Upper lobe of left lung (tissue), 6 donors: ENCODE results near the gene LHFPL3. TPM values are rescaled to one million over a fixed set of nuclear protein-coding genes. Genes with fewer than 3 reads are reported as not detected.

Source experiments
- ATAC-seq, 2 donors: fragments of 200-7000 bp; cut with Tn5 transposase; one replicate each; pipeline ENCODE4 v1.9.1; 2022; ENCODE audit warnings: mild to moderate bottlenecking in 2 of 2, moderate library complexity in 2 of 2; ENCODE audit not compliant: low FRiP score in 2 of 2
- DNase-seq, 2 donors: peaks; one replicate each; pipeline ENCODE4 v3.0.0-alpha.2; 2019 to 2020
- H3K27ac ChIP-seq, 4 donors: fragments of 200-600 bp; sonication (generic); one replicate each; pipeline ENCODE4 v1.5.1; 2016 to 2019
- H3K27me3 ChIP-seq, 4 donors: fragments of 200-600 bp; sonication (generic); one replicate each; pipeline ENCODE4 v1.5.1; 2017 to 2019
- H3K36me3 ChIP-seq, 4 donors: fragments of 200-600 bp; sonication (generic); one replicate each; pipeline ENCODE4 v1.5.1; 2016 to 2019
- H3K4me1 ChIP-seq, 4 donors: fragments of 200-600 bp; sonication (generic); one replicate each; pipeline ENCODE4 v1.5.1; 2018 to 2019
- H3K4me3 ChIP-seq, 4 donors: fragments of 200-600 bp; sonication (generic); one replicate each; pipeline ENCODE4 v1.5.1; 2017 to 2019; ENCODE audit warnings: mild to moderate bottlenecking in 2 of 4, moderate library complexity in 1 of 4
- H3K9me3 ChIP-seq, 4 donors: fragments of 200-600 bp; sonication (generic); one replicate each; pipeline ENCODE4 v1.5.1; 2018 to 2019
- CTCF ChIP-seq, 6 experiments: fragments of 450-650 bp in 4 of 6; fragments of 200-600 bp in 2 of 6; sonication (generic) in 2 of 6; IDR thresholded peaks; one replicate each; pipeline ENCODE4 v1.5.1; 2016 to 2019; ENCODE audit warnings: antibody characterized with exemption in 6 of 6
- EP300 ChIP-seq, 4 donors: sonication (generic); formaldehyde crosslinking; IDR thresholded peaks; one replicate each; pipeline ENCODE4 v1.5.1; 2017; ENCODE audit warnings: antibody characterized with exemption in 4 of 4, control low read depth in 2 of 4
- POLR2A ChIP-seq, 4 donors: fragments of 450-650 bp; IDR thresholded peaks; one replicate each; pipeline ENCODE4 v1.5.1; 2016 to 2017; ENCODE audit warnings: antibody characterized with exemption in 4 of 4, mild to moderate bottlenecking in 2 of 4
- POLR2AphosphoS5 ChIP-seq, 2 donors: sonication (generic); formaldehyde crosslinking; IDR thresholded peaks; one replicate each; pipeline ENCODE4 v1.5.1; 2017; ENCODE audit warnings: antibody characterized with exemption in 2 of 2
- WGBS, 2 donors: methylation state at CpG; one replicate each; pipeline ENCODE4 v1.1.5; 2017 to 2018; 5-methylcytosine and 5-hydroxymethylcytosine counted together
- total RNA-seq, 6 donors: library from RNA; depleted of rRNA in 4 of 6; stranded (reverse); fragments of >200 nt in 4 of 6; gene quantifications; one replicate each; pipeline versions ENCODE4 v1.1.0 to v1.2.1, GENCODE V29; 2016 to 2021
- donor health status: DM: no; HTN: no; CAD: no; lungs with moderate emphysema.
- donor health status: DM: no; HTN: yes; CAD: no; lungs with severe emphysema.

LHFPL3 gene
- total RNA-seq, 6 donors from 2014 or later, result not detected

- whole genome bisulfite sequencing, 2 donors, result 66 to 73% methylated on average over 5 of the region's 5 CpGs
- no peaks in the 10 kb centered on the region for H3K27me3 ChIP-seq
- H3K27ac ChIP-seq, result no peak overlapping the region
- no peak for DNase-seq
- no peak overlapping the region for H3K4me3 ChIP-seq
- no peaks in the 10 kb centered on the region for H3K4me1 ChIP-seq
- no peaks in the 10 kb centered on the region for H3K36me3 ChIP-seq
- no peaks in the 10 kb centered on the region for H3K9me3 ChIP-seq
- ATAC-seq, result no peak
- TF ChIP-seq POLR2A (IDR thresholded peaks at IDR 0.05) (no peak), CTCF (IDR thresholded peaks at IDR 0.05) (no peak), POLR2AphosphoS5 (IDR thresholded peaks at IDR 0.05) (no peak), EP300 (IDR thresholded peaks at IDR 0.05) (no peak)
These were observed 122.5 kb downstream of the LHFPL3 start for GRCh38 chr7:104450861-104451260.

- WGBS, 2 donors, result 72 to 80% methylated on average over 3 of the region's 3 CpGs
- Histone ChIP-seq H3K36me3 (no peaks in the 10 kb centered on the region), H3K4me1 (no peaks in the 10 kb centered on the region), H3K4me3 (no peak overlapping the region), H3K27me3 (no peaks in the 10 kb centered on the region), H3K9me3 (no peaks in the 10 kb centered on the region), H3K27ac (no peak overlapping the region)
- ATAC-seq (no peak), DNase-seq (no peak)
- no peak for TF ChIP-seq CTCF (IDR thresholded peaks at IDR 0.05)
- TF ChIP-seq POLR2A (IDR thresholded peaks at IDR 0.05), result no peak
- no peak for TF ChIP-seq POLR2AphosphoS5 (IDR thresholded peaks at IDR 0.05)
- no peak for TF ChIP-seq EP300 (IDR thresholded peaks at IDR 0.05)
These were observed 124.8 kb downstream of the LHFPL3 start for GRCh38 chr7:104453190-104453589.

- no peak overlapping the region for H3K4me3 ChIP-seq
- no peaks in the 10 kb centered on the region for H3K4me1 ChIP-seq
These were observed 130.5 kb downstream of the LHFPL3 start for GRCh38 chr7:104458875-104459274.

GRCh38 chr7:104469166-104469820 is 140.9 kb downstream of the LHFPL3 start:
- TF ChIP-seq POLR2AphosphoS5 (IDR thresholded peaks at IDR 0.05) (no peak), POLR2A (IDR thresholded peaks at IDR 0.05) (no peak), EP300 (IDR thresholded peaks at IDR 0.05) (no peak), CTCF (IDR thresholded peaks at IDR 0.05) (no peak)
- DNase-seq, result no peak
- H3K9me3 ChIP-seq, result no peaks in the 10 kb centered on the region
- no peaks in the 10 kb centered on the region for H3K36me3 ChIP-seq
- no peak for ATAC-seq
- no peak overlapping the region for H3K4me3 ChIP-seq
- H3K27me3 ChIP-seq, result no peaks in the 10 kb centered on the region
- whole genome bisulfite sequencing, 2 donors, result 77 to 78% methylated on average over 1 of the region's 1 CpG
- no peak overlapping the region for H3K27ac ChIP-seq
- no peaks in the 10 kb centered on the region for H3K4me1 ChIP-seq

More at GRCh38 chr7:104458875-104459274, 130.5 kb downstream of the LHFPL3 start:
- no peak for TF ChIP-seq CTCF (IDR thresholded peaks at IDR 0.05)
- DNase-seq (no peak), ATAC-seq (no peak)
- H3K36me3 ChIP-seq, result no peaks in the 10 kb centered on the region
- no peaks in the 10 kb centered on the region for H3K27me3 ChIP-seq
- peaks cover 0 to 6% (median 0%) of the 10 kb centered on the region in 4 donors for H3K9me3 ChIP-seq
- 77 to 78% methylated on average over 3 of the region's 3 CpGs for WGBS, 2 donors
- H3K27ac ChIP-seq, result no peak overlapping the region

- Histone ChIP-seq H3K27me3 (no peaks in the 10 kb centered on the region), H3K9me3 (no peaks in the 10 kb centered on the region), H3K4me3 (no peak overlapping the region), H3K36me3 (no peaks in the 10 kb centered on the region), H3K27ac (no peak overlapping the region), H3K4me1 (no peaks in the 10 kb centered on the region)
- no peak for ATAC-seq
- WGBS, 2 donors, result 41 to 65% methylated on average over 3 of the region's 3 CpGs
- TF ChIP-seq CTCF (IDR thresholded peaks at IDR 0.05) (no peak), POLR2AphosphoS5 (IDR thresholded peaks at IDR 0.05) (no peak)
- DNase-seq, result no peak
These were observed 152.1 kb downstream of the LHFPL3 start for GRCh38 chr7:104480529-104480928.
